Subcutaneous adipose tissue (tissue), 4 donors: ENCODE results near the gene SSTR5. TPM values are rescaled to one million over a fixed set of nuclear protein-coding genes. Genes with fewer than 3 reads are reported as not detected.

Experiments
- CTCF ChIP-seq: fragments of 450-650 bp; IDR thresholded peaks from one replicate; pipeline ENCODE4 v1.5.1; 2016; ENCODE audit warnings: low read depth, mild to moderate bottlenecking, control low read depth, antibody characterized with exemption, moderate library complexity
- total RNA-seq, 4 donors: library from RNA; depleted of rRNA; stranded (reverse); fragments of >200 nt; gene quantifications; one replicate each; pipeline ENCODE4 v1.1.0, GENCODE V29; 2016

SSTR5 gene
- total RNA-seq, 4 donors from 2014 or later = not detected

- TF ChIP-seq CTCF = no peak
Measured at GRCh38 chr16:1066584-1067172, 5.9 kb upstream of the SSTR5 start.

- no peak for TF ChIP-seq CTCF
Measured at GRCh38 chr16:1067629-1068028, 4.9 kb upstream of the SSTR5 start.

GRCh38 chr16:1068451-1068850 lies 4.1 kb upstream of the SSTR5 start:
- TF ChIP-seq CTCF = no peak

- TF ChIP-seq CTCF = no peak
Measured at GRCh38 chr16:1069154-1069553, 3.4 kb upstream of the SSTR5 start.

- no peak for TF ChIP-seq CTCF
Measured at GRCh38 chr16:1070084-1070863, 2.3 kb upstream of the SSTR5 start.

- no peak for TF ChIP-seq CTCF
Measured at GRCh38 chr16:1070864-1071408, 1.6 kb upstream of the SSTR5 start.

DNA sequence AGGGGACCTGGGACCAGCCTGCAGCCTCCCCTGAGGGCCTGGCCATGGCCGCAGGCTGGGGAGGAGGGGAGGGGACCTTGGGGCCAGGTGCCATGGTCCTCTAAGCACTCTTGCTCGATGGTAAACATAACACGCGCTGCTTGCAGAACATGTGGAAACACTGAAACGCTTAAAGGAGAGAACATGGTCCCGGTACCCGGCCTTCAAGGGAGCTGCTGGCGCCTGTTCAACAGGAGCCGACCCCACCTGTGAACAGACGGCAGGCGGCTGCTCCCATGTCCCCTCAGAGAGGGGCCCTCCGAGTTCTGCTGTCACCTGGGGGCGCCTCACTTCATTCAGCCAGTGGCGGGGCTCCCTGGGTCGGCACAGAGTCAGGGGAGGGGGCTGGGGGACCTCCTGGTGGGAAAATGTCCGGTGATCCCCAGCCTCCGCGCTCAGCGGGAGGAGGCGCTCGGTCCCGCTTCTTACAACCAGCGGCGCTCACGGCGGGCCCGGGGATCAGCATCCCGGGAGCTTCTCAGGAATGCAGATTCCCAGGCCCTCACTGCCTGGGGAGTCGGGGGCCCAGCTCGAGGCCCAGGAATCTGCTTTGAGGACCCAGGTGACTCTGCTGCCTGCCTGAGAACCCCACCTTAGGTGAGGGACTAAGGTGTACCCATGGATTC lies 854 bp upstream of the SSTR5 start:
- TF ChIP-seq CTCF = no peak
